ENCODE data around the gene MRPL24. TPM values are rescaled to one million over a fixed set of nuclear protein-coding genes. Genes with fewer than 3 reads are reported as not detected.

MRPL24 gene
- total RNA-seq, 1 experiment from 2014 or later, result 27.3 TPM

- no peaks in the 10 kb centered on the region; the same call in 1 of the 2 replicates for H3K27me3 ChIP-seq (ENCODE audit: insufficient read depth, low read length)
- peaks cover 28 to 52% of the 10 kb centered on the region in 2 experiments for H3K4me1 Mint-ChIP-seq
- H4K5ac ChIP-seq (ENCODE audit: insufficient read length, low read depth, low read length), result no peak overlapping the region
- no peaks in the 10 kb centered on the region for H3K79me1 ChIP-seq (ENCODE audit: insufficient read depth, low read depth, low read length, poor library complexity, severe bottlenecking)
- no peak overlapping the region for H4K91ac ChIP-seq (ENCODE audit: insufficient read length, low read depth, low read length)
- no peak overlapping the region for H2BK5ac ChIP-seq (ENCODE audit: insufficient read length, low read length)
- no peaks in the 10 kb centered on the region for H3K9me3 ChIP-seq (ENCODE audit: control insufficient read depth, low read depth, low read length)
- no peak overlapping the region for H3K18ac ChIP-seq (ENCODE audit: insufficient read length, low read depth, low read length)
- no peak overlapping the region for H2BK20ac ChIP-seq (ENCODE audit: low read depth, low read length, poor library complexity, severe bottlenecking)
- no peak overlapping the region for H4K8ac ChIP-seq (replicated peaks; ENCODE audit: insufficient read length, low read depth, low read length)
- TF ChIP-seq, protein P1, sequence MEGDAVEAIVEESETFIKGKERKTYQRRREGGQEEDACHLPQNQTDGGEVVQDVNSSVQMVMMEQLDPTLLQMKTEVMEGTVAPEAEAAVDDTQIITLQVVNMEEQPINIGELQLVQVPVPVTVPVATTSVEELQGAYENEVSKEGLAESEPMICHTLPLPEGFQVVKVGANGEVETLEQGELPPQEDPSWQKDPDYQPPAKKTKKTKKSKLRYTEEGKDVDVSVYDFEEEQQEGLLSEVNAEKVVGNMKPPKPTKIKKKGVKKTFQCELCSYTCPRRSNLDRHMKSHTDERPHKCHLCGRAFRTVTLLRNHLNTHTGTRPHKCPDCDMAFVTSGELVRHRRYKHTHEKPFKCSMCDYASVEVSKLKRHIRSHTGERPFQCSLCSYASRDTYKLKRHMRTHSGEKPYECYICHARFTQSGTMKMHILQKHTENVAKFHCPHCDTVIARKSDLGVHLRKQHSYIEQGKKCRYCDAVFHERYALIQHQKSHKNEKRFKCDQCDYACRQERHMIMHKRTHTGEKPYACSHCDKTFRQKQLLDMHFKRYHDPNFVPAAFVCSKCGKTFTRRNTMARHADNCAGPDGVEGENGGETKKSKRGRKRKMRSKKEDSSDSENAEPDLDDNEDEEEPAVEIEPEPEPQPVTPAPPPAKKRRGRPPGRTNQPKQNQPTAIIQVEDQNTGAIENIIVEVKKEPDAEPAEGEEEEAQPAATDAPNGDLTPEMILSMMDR (conservative IDR thresholded peaks at IDR 0.05), result no peak
- peaks cover 6% of the 10 kb centered on the region for H3K23me2 ChIP-seq (ENCODE audit: insufficient read length, low read depth, low read length, poor library complexity, severe bottlenecking)
- no peak for DNase-seq
- no peak overlapping the region for H3K4ac ChIP-seq (ENCODE audit: low read depth, low read length)
- no peak overlapping the region for H3T11ph ChIP-seq (ENCODE audit: low read length)
- peaks cover 17 to 58% (median 44%) of the 10 kb centered on the region in 3 experiments for H3K36me3 Mint-ChIP-seq (ENCODE audit: insufficient read depth in 1 of 3, low read depth in 3 of 3)
- no peak overlapping the region for H2AFZ ChIP-seq (ENCODE audit: low read length)
- peaks cover 7% of the 10 kb centered on the region; the same call in 1 of the 2 replicates for H3K4me1 ChIP-seq (ENCODE audit: insufficient read depth, low read length)
- H3K27ac ChIP-seq (ENCODE audit: insufficient read length, low read depth, low read length), result no peak overlapping the region
- H3K14ac ChIP-seq (ENCODE audit: insufficient read depth, low read length), result no peak overlapping the region; the same call in 1 of the 2 replicates
- no peak overlapping the region for H2BK12ac ChIP-seq (ENCODE audit: insufficient read length, low read depth, low read length)
- no peak overlapping the region for H2AK5ac ChIP-seq (ENCODE audit: insufficient read length, low read length)
- no peak overlapping the region for H3K9ac ChIP-seq (ENCODE audit: extremely low read depth, insufficient read length, low read length)
- no peaks in the 10 kb centered on the region for H3K79me2 ChIP-seq (ENCODE audit: insufficient read depth, low read length)
- no peak overlapping the region for H3K23ac ChIP-seq (ENCODE audit: insufficient read length, low read depth, low read length)
- no peak overlapping the region for H2BK15ac ChIP-seq (ENCODE audit: low read depth, low read length)
- H4K20me1 ChIP-seq (ENCODE audit: control insufficient read depth, insufficient read depth, insufficient read length), result no peaks in the 10 kb centered on the region
- H3K9me3 Mint-ChIP-seq, result no peaks in the 10 kb centered on the region; a peak in 1 of 5 replicates
- H3K4me2 ChIP-seq (ENCODE audit: insufficient read depth, insufficient read length, low read length), result no peak overlapping the region
- H2BK120ac ChIP-seq (ENCODE audit: low read depth, low read length, poor library complexity, severe bottlenecking), result no peak overlapping the region
- H3K56ac ChIP-seq (ENCODE audit: insufficient read length, low read depth, low read length), result no peak overlapping the region
- peaks cover 24% of the 10 kb centered on the region for H3K27me3 Mint-ChIP-seq (ENCODE audit: low read depth)
- no peak overlapping the region; a peak in 1 of 5 replicates for H3K4me3 Mint-ChIP-seq
- peak overlapping the region in 1 of 3 experiments; percentile 33; a peak in 2 of 7 replicates for H3K27ac Mint-ChIP-seq
- no CpG with 5 or more reads among the region's 1 CpG for WGBS (ENCODE audit: extremely low coverage, insufficient read length, low lambda C conversion rate)
Observed at GRCh38 chr1:156698995-156699394, 41.9 kb downstream of the MRPL24 start.
